ENCODE data around the gene TM7SF3. TPM values are rescaled to one million over a fixed set of nuclear protein-coding genes. Genes with fewer than 3 reads are reported as not detected.

TM7SF3 gene
- total and polyA plus RNA-seq, 4 donors, result 82.5 to 147 (median 110) TPM

DNA sequence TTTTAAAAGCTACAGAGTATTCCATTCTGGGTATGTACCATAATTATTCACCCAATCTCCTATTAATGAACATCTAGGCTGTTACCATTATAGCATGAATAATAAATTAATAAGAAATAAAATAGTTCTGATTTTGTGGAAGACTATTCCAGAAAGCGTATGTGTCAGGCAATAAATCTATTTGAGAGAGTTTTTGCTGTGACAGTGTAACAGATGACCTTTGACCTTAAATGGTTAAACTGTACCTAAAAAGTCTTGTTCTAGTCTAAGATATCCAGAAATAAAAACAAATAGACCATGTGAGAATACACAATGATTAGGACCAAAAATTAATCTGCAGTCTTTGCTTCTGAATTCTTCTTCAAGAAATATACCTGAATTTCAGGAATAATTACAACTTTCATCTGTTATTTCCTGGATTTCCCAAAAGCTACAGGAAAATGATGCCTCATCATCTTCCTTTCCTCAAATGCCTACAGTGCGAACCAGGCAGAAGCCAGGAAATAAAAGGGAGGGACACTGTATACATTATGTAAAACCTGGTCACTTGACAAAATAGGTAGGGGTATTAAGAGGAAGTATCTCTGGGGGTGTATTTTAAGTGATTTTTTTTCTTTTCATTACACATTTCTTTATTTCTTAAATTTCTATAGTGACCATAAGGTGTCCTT, 7.3 kb downstream of the TM7SF3 start:
- H3K4me1 ChIP-seq (ENCODE audit: control insufficient read depth, insufficient read depth, low read length), result peaks cover 2% of the 10 kb centered on the region
- WGBS (ENCODE audit: insufficient coverage), result no CpG with 5 or more reads among the region's 2 CpGs
- H3K36me3 ChIP-seq (ENCODE audit: control insufficient read depth, insufficient read depth, low read length), result no peaks in the 10 kb centered on the region
- no peak overlapping the region for H3K4me3 ChIP-seq (ENCODE audit: low read depth, low read length)
- H3K9me3 ChIP-seq (ENCODE audit: control insufficient read depth, insufficient read depth, low read length), result no peaks in the 10 kb centered on the region
- no peak for DNase-seq (ENCODE audit: low read depth in 4 of 6, low spot score in 6 of 6)
- no peaks in the 10 kb centered on the region for H3K27me3 ChIP-seq (ENCODE audit: control insufficient read depth, insufficient read depth, low read length)
- H3K27ac ChIP-seq (ENCODE audit: low read depth, low read length), result no peak overlapping the region

- no peaks in the 10 kb centered on the region for H3K27me3 ChIP-seq (ENCODE audit: control insufficient read depth, insufficient read depth, low read length)
- no peak for DNase-seq (ENCODE audit: low read depth in 4 of 6, low spot score in 6 of 6)
- no peak overlapping the region for H3K27ac ChIP-seq (ENCODE audit: low read depth, low read length)
- peaks cover 2% of the 10 kb centered on the region for H3K36me3 ChIP-seq (ENCODE audit: control insufficient read depth, insufficient read depth, low read length)
- WGBS (ENCODE audit: insufficient coverage), result no CpG with 5 or more reads among the region's 2 CpGs
- no peaks in the 10 kb centered on the region for H3K9me3 ChIP-seq (ENCODE audit: control insufficient read depth, insufficient read depth, low read length)
- H3K4me3 ChIP-seq (ENCODE audit: low read depth, low read length), result no peak overlapping the region
- no peaks in the 10 kb centered on the region for H3K4me1 ChIP-seq (ENCODE audit: control insufficient read depth, insufficient read depth, low read length)
Observed at GRCh38 chr12:27005495-27005894, 8.7 kb downstream of the TM7SF3 start.

- H3K4me3 ChIP-seq (ENCODE audit: low read depth, low read length), result no peak overlapping the region
- no peaks in the 10 kb centered on the region for H3K9me3 ChIP-seq (ENCODE audit: control insufficient read depth, insufficient read depth, low read length)
- peak in 1 of 6 donors; percentile 68 for DNase-seq (ENCODE audit: low read depth in 4 of 6, low spot score in 6 of 6)
- H3K36me3 ChIP-seq (ENCODE audit: control insufficient read depth, insufficient read depth, low read length), result peaks cover 2% of the 10 kb centered on the region
- H3K4me1 ChIP-seq (ENCODE audit: control insufficient read depth, insufficient read depth, low read length), result no peaks in the 10 kb centered on the region
- H3K27me3 ChIP-seq (ENCODE audit: control insufficient read depth, insufficient read depth, low read length), result no peaks in the 10 kb centered on the region
- 71% methylated on average over 1 of the region's 6 CpGs for WGBS (ENCODE audit: insufficient coverage)
- no peak overlapping the region for H3K27ac ChIP-seq (ENCODE audit: low read depth, low read length)
Observed at GRCh38 chr12:27003421-27004381, 10.5 kb downstream of the TM7SF3 start.

GRCh38 chr12:27002141-27002540, 12.0 kb downstream of the TM7SF3 start:
- no CpG with 5 or more reads among the region's 5 CpGs for WGBS (ENCODE audit: insufficient coverage)
- Histone ChIP-seq H3K4me1 (ENCODE audit: control insufficient read depth, insufficient read depth, low read length) (no peaks in the 10 kb centered on the region), H3K36me3 (ENCODE audit: control insufficient read depth, insufficient read depth, low read length) (peaks cover 7% of the 10 kb centered on the region), H3K27ac (ENCODE audit: low read depth, low read length) (no peak overlapping the region), H3K4me3 (ENCODE audit: low read depth, low read length) (no peak overlapping the region), H3K27me3 (ENCODE audit: control insufficient read depth, insufficient read depth, low read length) (no peaks in the 10 kb centered on the region), H3K9me3 (ENCODE audit: control insufficient read depth, insufficient read depth, low read length) (no peaks in the 10 kb centered on the region)
- no peak for DNase-seq (ENCODE audit: low read depth in 4 of 6, low spot score in 6 of 6)

- Histone ChIP-seq H3K4me1 (ENCODE audit: control insufficient read depth, insufficient read depth, low read length) (no peaks in the 10 kb centered on the region), H3K27ac (ENCODE audit: low read depth, low read length) (no peak overlapping the region), H3K9me3 (ENCODE audit: control insufficient read depth, insufficient read depth, low read length) (no peaks in the 10 kb centered on the region), H3K36me3 (ENCODE audit: control insufficient read depth, insufficient read depth, low read length) (peaks cover 7% of the 10 kb centered on the region), H3K27me3 (ENCODE audit: control insufficient read depth, insufficient read depth, low read length) (no peaks in the 10 kb centered on the region), H3K4me3 (ENCODE audit: low read depth, low read length) (no peak overlapping the region)
- WGBS (ENCODE audit: insufficient coverage), result no CpG with 5 or more reads among the region's 5 CpGs
- peak in 1 of 6 donors; percentile 11 for DNase-seq (ENCODE audit: low read depth in 4 of 6, low spot score in 6 of 6)
Observed at GRCh38 chr12:27001663-27002062, 12.5 kb downstream of the TM7SF3 start.

DNA sequence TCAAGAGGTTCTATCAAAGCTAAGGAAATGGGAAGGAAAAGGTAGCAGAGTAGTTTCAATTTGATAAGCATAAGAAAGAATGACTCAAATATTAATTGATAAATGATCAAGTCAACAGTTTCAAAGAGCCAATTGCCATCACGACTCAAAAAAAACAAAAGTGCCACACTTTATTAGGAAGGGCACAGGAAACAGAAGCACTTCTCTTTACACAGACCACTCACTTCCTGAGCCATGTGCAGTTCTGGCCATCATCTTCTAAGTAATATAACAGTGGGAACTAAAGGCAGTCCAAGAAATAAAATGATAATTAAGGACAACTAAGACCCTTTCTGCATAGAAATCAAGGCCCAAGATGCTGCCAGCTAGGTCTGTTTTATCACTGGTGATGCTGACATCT, 13.2 kb downstream of the TM7SF3 start:
- Histone ChIP-seq H3K27me3 (ENCODE audit: control insufficient read depth, insufficient read depth, low read length) (no peaks in the 10 kb centered on the region), H3K4me3 (ENCODE audit: low read depth, low read length) (no peak overlapping the region), H3K9me3 (ENCODE audit: control insufficient read depth, insufficient read depth, low read length) (no peaks in the 10 kb centered on the region), H3K27ac (ENCODE audit: low read depth, low read length) (no peak overlapping the region), H3K4me1 (ENCODE audit: control insufficient read depth, insufficient read depth, low read length) (no peaks in the 10 kb centered on the region), H3K36me3 (ENCODE audit: control insufficient read depth, insufficient read depth, low read length) (peaks cover 7% of the 10 kb centered on the region)
- DNase-seq (ENCODE audit: low read depth in 4 of 6, low spot score in 6 of 6), result no peak
- no CpG with 5 or more reads among the region's 1 CpG for WGBS (ENCODE audit: insufficient coverage)

GRCh38 chr12:26997003-26997402, 17.2 kb downstream of the TM7SF3 start:
- Histone ChIP-seq H3K4me3 (ENCODE audit: low read depth, low read length) (no peak overlapping the region), H3K27ac (ENCODE audit: low read depth, low read length) (no peak overlapping the region), H3K9me3 (ENCODE audit: control insufficient read depth, insufficient read depth, low read length) (no peaks in the 10 kb centered on the region), H3K36me3 (ENCODE audit: control insufficient read depth, insufficient read depth, low read length) (peaks cover 22% of the 10 kb centered on the region), H3K4me1 (ENCODE audit: control insufficient read depth, insufficient read depth, low read length) (no peaks in the 10 kb centered on the region), H3K27me3 (ENCODE audit: control insufficient read depth, insufficient read depth, low read length) (no peaks in the 10 kb centered on the region)
- no peak for DNase-seq (ENCODE audit: low read depth in 4 of 6, low spot score in 6 of 6)
- WGBS (ENCODE audit: insufficient coverage), result no CpG with 5 or more reads among the region's 2 CpGs

DNA sequence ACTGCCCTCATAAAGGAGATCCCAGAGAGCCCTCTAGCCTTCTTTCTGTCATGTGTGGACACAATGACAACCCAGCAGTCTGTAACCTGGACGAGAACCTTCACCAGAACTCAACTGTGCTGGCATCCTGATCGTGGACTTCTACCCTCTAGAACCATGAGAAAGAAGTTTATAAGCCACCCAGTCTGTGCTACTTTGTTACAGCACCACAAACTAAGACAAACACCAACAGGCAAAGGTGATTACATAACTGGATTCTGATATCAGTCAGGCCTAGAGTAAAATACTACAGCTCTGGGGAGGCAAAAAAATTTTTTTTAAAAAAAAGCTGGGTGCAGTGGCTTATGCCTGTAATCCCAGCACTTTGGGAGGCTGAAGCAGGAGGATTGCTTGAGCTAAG, 18.5 kb downstream of the TM7SF3 start:
- DNase-seq (ENCODE audit: low read depth in 4 of 6, low spot score in 6 of 6), result no peak
- WGBS (ENCODE audit: insufficient coverage), result 100% methylated on average over 1 of the region's 2 CpGs
- Histone ChIP-seq H3K4me3 (ENCODE audit: low read depth, low read length) (no peak overlapping the region), H3K27ac (ENCODE audit: low read depth, low read length) (no peak overlapping the region), H3K27me3 (ENCODE audit: control insufficient read depth, insufficient read depth, low read length) (no peaks in the 10 kb centered on the region), H3K9me3 (ENCODE audit: control insufficient read depth, insufficient read depth, low read length) (no peaks in the 10 kb centered on the region), H3K36me3 (ENCODE audit: control insufficient read depth, insufficient read depth, low read length) (peaks cover 28% of the 10 kb centered on the region), H3K4me1 (ENCODE audit: control insufficient read depth, insufficient read depth, low read length) (no peaks in the 10 kb centered on the region)

DNA sequence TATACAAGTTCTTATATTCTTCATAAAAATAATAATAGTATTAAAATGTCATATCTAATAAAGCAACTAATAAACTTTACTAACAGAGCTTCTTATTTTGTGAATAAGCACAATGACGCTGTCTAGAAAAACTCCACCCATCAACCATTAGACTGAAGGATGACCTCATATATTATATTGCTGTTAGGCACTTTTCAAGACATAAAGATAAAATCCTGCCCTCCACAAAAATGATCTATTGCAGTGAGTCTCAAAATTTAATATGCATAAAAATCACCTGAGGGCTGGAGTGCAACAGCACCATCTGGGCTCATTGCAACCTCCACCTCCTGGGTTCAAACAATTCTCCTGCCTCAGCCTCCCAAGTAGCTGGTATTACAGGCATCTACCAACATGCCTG, 20.1 kb downstream of the TM7SF3 start:
- no CpG with 5 or more reads among the region's 1 CpG for WGBS (ENCODE audit: insufficient coverage)
- Histone ChIP-seq H3K36me3 (ENCODE audit: control insufficient read depth, insufficient read depth, low read length) (peaks cover 36% of the 10 kb centered on the region), H3K27me3 (ENCODE audit: control insufficient read depth, insufficient read depth, low read length) (no peaks in the 10 kb centered on the region), H3K4me1 (ENCODE audit: control insufficient read depth, insufficient read depth, low read length) (no peaks in the 10 kb centered on the region), H3K4me3 (ENCODE audit: low read depth, low read length) (no peak overlapping the region), H3K9me3 (ENCODE audit: control insufficient read depth, insufficient read depth, low read length) (no peaks in the 10 kb centered on the region), H3K27ac (ENCODE audit: low read depth, low read length) (no peak overlapping the region)
- DNase-seq (ENCODE audit: low read depth in 4 of 6, low spot score in 6 of 6), result no peak
